ENCODE measurements around the gene COL27A1.

GRCh38 chr9:114286146-114286679 is 130.9 kb downstream of the COL27A1 start:
- TF ChIP-seq EZH2 (IDR thresholded peaks at IDR 0.05) (no peak), CTCF (IDR thresholded peaks at IDR 0.05) (no peak), EZH2phosphoT487 (IDR thresholded peaks at IDR 0.05) (no peak)
